H1 (cell line): ENCODE measurements around the gene BBX. TPM values are rescaled to one million over a fixed set of nuclear protein-coding genes. Genes with fewer than 3 reads are reported as not detected.

Experiments
- CBX8 ChIP-seq: fragments of 300-800, 300-1000 bp; sonication (generic); IDR thresholded peaks from 2 replicates; pipeline ENCODE4 v1.7.1; 2016; ENCODE audit warnings: low read depth, low read length, borderline replicate concordance
- CEBPB ChIP-seq: IDR thresholded peaks from 2 replicates; pipeline ENCODE4 v1.6.1; 2012; ENCODE audit warnings: low read depth, low read length
- CTBP2 ChIP-seq: IDR thresholded peaks from 2 replicates; pipeline ENCODE4 v1.7.0; 2011; ENCODE audit warnings: borderline replicate concordance, mild to moderate bottlenecking, moderate library complexity, mixed read lengths, low read length; ENCODE audit not compliant: insufficient read depth, insufficient read length
- GABPA ChIP-seq: IDR thresholded peaks from 2 replicates; pipeline ENCODE4 v1.6.1; 2011; ENCODE audit warnings: mild to moderate bottlenecking, low read length, moderate library complexity, borderline replicate concordance; ENCODE audit not compliant: insufficient read depth
- JUND ChIP-seq: IDR thresholded peaks from 2 replicates; pipeline ENCODE4 v1.6.1; 2011; ENCODE audit warnings: mild to moderate bottlenecking, improper control_type of control experiment, low read length
- POLR2A ChIP-seq, 2 experiments: IDR thresholded peaks; 1 replicate in 1 of 2; 2 replicates in 1 of 2; pipeline ENCODE4 v1.6.1; 2011; ENCODE audit warnings: low read depth in 2 of 2, low read length in 2 of 2, mild to moderate bottlenecking in 2 of 2; ENCODE audit errors: control extremely low read depth in 1 of 2
- RBBP5 ChIP-seq: IDR thresholded peaks from 2 replicates; pipeline ENCODE4 v1.7.1; 2012; ENCODE audit warnings: low read depth, mild to moderate bottlenecking, inconsistent platforms, low read length, moderate library complexity, borderline replicate concordance
- SIRT6 ChIP-seq: IDR thresholded peaks from one replicate; pipeline ENCODE4 v1.7.1; 2012; ENCODE audit warnings: low read length, inconsistent platforms
- SUZ12 ChIP-seq: fragments of 200-600 bp; sonication (generic); IDR thresholded peaks from 2 replicates; pipeline ENCODE4 v1.6.1; 2012; ENCODE audit warnings: mild to moderate bottlenecking, inconsistent platforms, low read length, moderate library complexity, mixed read lengths
- polyA plus RNA-seq, 7 experiments: library from polyadenylated mRNA; depleted of rRNA in 3 of 7; stranded (reverse) in 5 of 7; unstranded in 2 of 7; fragments of >200 nt in 5 of 7; fragments of 200-250 nt in 2 of 7; gene quantifications; 1 replicate in 5 of 7; 2 replicates in 1 of 7; 4 replicates in 1 of 7; pipeline versions ENCODE4 v1.2.1 to v1.2.3, GENCODE V29; 2011 to 2013; ENCODE audit warnings: missing spikeins in 2 of 7, mixed read lengths in 2 of 7
- total RNA-seq: library from RNA; stranded (reverse); fragmentation: NEBNext Ultra II Directional; extraction: Animal tissue kit (Norgen Biotek cat#: 25700); gene quantifications from 2 replicates; pipeline ENCODE4 v1.2.1, GENCODE V29; 2021
- TF ChIP-seq, protein P1 (sequence below): fragments of 300-600 bp; sonication (generic); IDR thresholded peaks from 2 replicates; pipeline ENCODE4 v1.7.1; 2012; ENCODE audit warnings: low read length, moderate library complexity, mild to moderate bottlenecking, inconsistent platforms; ENCODE audit not compliant: insufficient replicate concordance

BBX gene
- total and polyA plus RNA-seq, 2 of the 8 experiments (the other 6 are each of a cell fraction or from before 2014, with no cell fraction given) = 11.0 to 42.5 TPM

GRCh38 chr3:107531917-107532469 lies 9.2 kb downstream of the BBX start (continued):
- TF ChIP-seq, protein P1, sequence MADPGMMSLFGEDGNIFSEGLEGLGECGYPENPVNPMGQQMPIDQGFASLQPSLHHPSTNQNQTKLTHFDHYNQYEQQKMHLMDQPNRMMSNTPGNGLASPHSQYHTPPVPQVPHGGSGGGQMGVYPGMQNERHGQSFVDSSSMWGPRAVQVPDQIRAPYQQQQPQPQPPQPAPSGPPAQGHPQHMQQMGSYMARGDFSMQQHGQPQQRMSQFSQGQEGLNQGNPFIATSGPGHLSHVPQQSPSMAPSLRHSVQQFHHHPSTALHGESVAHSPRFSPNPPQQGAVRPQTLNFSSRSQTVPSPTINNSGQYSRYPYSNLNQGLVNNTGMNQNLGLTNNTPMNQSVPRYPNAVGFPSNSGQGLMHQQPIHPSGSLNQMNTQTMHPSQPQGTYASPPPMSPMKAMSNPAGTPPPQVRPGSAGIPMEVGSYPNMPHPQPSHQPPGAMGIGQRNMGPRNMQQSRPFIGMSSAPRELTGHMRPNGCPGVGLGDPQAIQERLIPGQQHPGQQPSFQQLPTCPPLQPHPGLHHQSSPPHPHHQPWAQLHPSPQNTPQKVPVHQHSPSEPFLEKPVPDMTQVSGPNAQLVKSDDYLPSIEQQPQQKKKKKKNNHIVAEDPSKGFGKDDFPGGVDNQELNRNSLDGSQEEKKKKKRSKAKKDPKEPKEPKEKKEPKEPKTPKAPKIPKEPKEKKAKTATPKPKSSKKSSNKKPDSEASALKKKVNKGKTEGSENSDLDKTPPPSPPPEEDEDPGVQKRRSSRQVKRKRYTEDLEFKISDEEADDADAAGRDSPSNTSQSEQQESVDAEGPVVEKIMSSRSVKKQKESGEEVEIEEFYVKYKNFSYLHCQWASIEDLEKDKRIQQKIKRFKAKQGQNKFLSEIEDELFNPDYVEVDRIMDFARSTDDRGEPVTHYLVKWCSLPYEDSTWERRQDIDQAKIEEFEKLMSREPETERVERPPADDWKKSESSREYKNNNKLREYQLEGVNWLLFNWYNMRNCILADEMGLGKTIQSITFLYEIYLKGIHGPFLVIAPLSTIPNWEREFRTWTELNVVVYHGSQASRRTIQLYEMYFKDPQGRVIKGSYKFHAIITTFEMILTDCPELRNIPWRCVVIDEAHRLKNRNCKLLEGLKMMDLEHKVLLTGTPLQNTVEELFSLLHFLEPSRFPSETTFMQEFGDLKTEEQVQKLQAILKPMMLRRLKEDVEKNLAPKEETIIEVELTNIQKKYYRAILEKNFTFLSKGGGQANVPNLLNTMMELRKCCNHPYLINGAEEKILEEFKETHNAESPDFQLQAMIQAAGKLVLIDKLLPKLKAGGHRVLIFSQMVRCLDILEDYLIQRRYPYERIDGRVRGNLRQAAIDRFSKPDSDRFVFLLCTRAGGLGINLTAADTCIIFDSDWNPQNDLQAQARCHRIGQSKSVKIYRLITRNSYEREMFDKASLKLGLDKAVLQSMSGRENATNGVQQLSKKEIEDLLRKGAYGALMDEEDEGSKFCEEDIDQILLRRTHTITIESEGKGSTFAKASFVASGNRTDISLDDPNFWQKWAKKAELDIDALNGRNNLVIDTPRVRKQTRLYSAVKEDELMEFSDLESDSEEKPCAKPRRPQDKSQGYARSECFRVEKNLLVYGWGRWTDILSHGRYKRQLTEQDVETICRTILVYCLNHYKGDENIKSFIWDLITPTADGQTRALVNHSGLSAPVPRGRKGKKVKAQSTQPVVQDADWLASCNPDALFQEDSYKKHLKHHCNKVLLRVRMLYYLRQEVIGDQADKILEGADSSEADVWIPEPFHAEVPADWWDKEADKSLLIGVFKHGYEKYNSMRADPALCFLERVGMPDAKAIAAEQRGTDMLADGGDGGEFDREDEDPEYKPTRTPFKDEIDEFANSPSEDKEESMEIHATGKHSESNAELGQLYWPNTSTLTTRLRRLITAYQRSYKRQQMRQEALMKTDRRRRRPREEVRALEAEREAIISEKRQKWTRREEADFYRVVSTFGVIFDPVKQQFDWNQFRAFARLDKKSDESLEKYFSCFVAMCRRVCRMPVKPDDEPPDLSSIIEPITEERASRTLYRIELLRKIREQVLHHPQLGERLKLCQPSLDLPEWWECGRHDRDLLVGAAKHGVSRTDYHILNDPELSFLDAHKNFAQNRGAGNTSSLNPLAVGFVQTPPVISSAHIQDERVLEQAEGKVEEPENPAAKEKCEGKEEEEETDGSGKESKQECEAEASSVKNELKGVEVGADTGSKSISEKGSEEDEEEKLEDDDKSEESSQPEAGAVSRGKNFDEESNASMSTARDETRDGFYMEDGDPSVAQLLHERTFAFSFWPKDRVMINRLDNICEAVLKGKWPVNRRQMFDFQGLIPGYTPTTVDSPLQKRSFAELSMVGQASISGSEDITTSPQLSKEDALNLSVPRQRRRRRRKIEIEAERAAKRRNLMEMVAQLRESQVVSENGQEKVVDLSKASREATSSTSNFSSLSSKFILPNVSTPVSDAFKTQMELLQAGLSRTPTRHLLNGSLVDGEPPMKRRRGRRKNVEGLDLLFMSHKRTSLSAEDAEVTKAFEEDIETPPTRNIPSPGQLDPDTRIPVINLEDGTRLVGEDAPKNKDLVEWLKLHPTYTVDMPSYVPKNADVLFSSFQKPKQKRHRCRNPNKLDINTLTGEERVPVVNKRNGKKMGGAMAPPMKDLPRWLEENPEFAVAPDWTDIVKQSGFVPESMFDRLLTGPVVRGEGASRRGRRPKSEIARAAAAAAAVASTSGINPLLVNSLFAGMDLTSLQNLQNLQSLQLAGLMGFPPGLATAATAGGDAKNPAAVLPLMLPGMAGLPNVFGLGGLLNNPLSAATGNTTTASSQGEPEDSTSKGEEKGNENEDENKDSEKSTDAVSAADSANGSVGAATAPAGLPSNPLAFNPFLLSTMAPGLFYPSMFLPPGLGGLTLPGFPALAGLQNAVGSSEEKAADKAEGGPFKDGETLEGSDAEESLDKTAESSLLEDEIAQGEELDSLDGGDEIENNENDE = no peak
- TF ChIP-seq SUZ12 (no peak), POLR2A (IDR thresholded peaks at IDR 0.05; ENCODE audit: control extremely low read depth in 1 of 2, low read depth in 2 of 2, low read length in 2 of 2) (no peak), SIRT6 (no peak), GABPA (no peak), JUND (no peak), CTBP2 (no peak), CBX8 (no peak), RBBP5 (no peak), CEBPB (no peak)
